GM19455 (cell line): ENCODE data around the gene TUT1.
"Not testable (repeated sequence)": the region's sequence is repeated elsewhere in the genome, so short reads cannot be mapped to it uniquely, and the experiment has no call there.

Source experiments
- ATAC-seq: cut with Tn5 transposase; IDR thresholded peaks from one replicate; pipeline ENCODE4 v1.9.1; 2021; ENCODE audit not compliant: unreplicated experiment

Gene TUT1

GRCh38 chr11:62604460-62605120 lies 13.3 kb upstream of the TUT1 start:
- no peak for ATAC-seq

GRCh38 chr11:62603776-62604299 lies 12.5 kb upstream of the TUT1 start:
- ATAC-seq: no peak

- no peak for ATAC-seq
Measured at GRCh38 chr11:62603072-62603408, 11.7 kb upstream of the TUT1 start.

- no peak for ATAC-seq
Measured at GRCh38 chr11:62602141-62603071, 11.1 kb upstream of the TUT1 start.

- peak; percentile 73 for ATAC-seq
Measured at GRCh38 chr11:62601372-62602140, 10.2 kb upstream of the TUT1 start, which contains the start of gene MTA2. MTA2 (minus strand) TSS chr11:62601865; CDS start chr11:62601450, 415 bp downstream.

GRCh38 chr11:62601122-62601371 lies 9.7 kb upstream of the TUT1 start:
- peak; percentile 9 for ATAC-seq

GRCh38 chr11:62600367-62601121 lies 9.2 kb upstream of the TUT1 start:
- no peak for ATAC-seq

GRCh38 chr11:62599901-62600300 lies 8.6 kb upstream of the TUT1 start:
- ATAC-seq: no peak

- ATAC-seq: peak; percentile 47
Measured at GRCh38 chr11:62599069-62599696, 7.9 kb upstream of the TUT1 start.

- ATAC-seq: no peak
Measured at GRCh38 chr11:62595124-62595523, 3.8 kb upstream of the TUT1 start.

GRCh38 chr11:62593434-62594044 lies 2.2 kb upstream of the TUT1 start:
- ATAC-seq: no peak

GRCh38 chr11:62592989-62593421 lies 1.7 kb upstream of the TUT1 start:
- no peak for ATAC-seq

- ATAC-seq: no peak
Measured at GRCh38 chr11:62592146-62592815, 958 bp upstream of the TUT1 start.

GRCh38 chr11:62588966-62589637 lies 2.2 kb downstream of the TUT1 start:
- no peak for ATAC-seq

GRCh38 chr11:62585356-62585755 lies 6.0 kb downstream of the TUT1 start:
- not testable (repeated sequence) for ATAC-seq

- ATAC-seq: not testable (repeated sequence)
Measured at GRCh38 chr11:62581735-62582134, 9.6 kb downstream of the TUT1 start.

- ATAC-seq: no peak
Measured at GRCh38 chr11:62580959-62581715, 10.2 kb downstream of the TUT1 start.

- ATAC-seq: no peak
Measured at GRCh38 chr11:62579252-62579651, 12.1 kb downstream of the TUT1 start.
